ENCODE measurements around the gene JARID2.
"Not testable (repeated sequence)": the region's sequence is repeated elsewhere in the genome, so short reads cannot be mapped to it uniquely, and the experiment has no call there.

JARID2 gene

DNA sequence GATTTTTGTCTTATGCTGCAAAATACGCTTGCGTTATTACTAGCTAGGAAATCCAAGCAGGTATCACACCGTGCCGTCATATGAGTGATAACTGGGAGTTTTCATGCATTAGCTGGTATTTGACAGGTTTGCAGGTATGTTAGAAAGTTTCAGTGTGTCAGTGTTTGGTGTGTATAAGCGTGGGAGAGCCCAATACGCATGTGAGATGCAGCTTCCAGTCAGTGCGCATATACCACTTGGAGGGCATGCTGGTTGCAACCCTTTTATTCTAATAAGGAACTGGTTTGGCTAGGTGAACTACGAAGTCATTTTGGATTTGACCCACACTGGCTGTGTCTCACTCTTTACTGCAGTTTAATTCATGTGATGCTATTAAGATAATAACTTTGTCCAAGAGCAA, 35.1 kb downstream of the JARID2 start:
- Histone ChIP-seq H3K9me3 (ENCODE audit: control insufficient read depth, insufficient read depth, low read depth, low read length) (no peaks in the 10 kb centered on the region), H3K36me3 (ENCODE audit: control insufficient read depth, insufficient read depth, low read length) (peaks cover 7% of the 10 kb centered on the region; the same call in 1 of the 2 replicates), H3K27me3 (ENCODE audit: control insufficient read depth, insufficient read depth, low read length) (no peaks in the 10 kb centered on the region), H3K27ac (ENCODE audit: low read depth, low read length) (no peak overlapping the region), H3K9ac (ENCODE audit: low read length) (no peak overlapping the region), H3K4me1 (ENCODE audit: control insufficient read depth, insufficient read depth, low read length) (peaks cover 50% of the 10 kb centered on the region), H3K4me3 (ENCODE audit: low read depth, low read length) (no peak overlapping the region)

DNA sequence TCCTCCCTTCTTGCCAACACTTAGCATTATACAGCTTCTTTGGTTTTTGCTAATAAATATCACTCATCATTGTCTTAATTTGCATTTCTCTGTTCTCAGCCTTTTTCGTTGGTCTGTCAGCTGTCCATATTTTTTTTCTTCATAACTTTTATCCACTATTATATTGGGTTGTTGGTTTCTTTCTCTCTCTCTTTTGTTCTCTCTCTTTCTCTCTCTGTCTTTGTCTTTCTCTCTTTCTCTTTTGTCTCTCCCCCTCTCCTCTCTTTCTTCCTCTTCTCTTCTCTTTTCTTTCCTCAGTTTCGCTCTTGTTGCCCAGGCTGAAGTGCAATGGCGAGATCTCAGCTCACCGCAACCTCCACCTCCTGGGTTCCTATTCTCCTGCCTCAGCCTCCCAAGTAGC, 36.5 kb downstream of the JARID2 start:
- no peak overlapping the region for H3K27ac ChIP-seq (ENCODE audit: low read depth, low read length)
- H3K36me3 ChIP-seq (ENCODE audit: control insufficient read depth, insufficient read depth, low read length), result peaks cover 5% of the 10 kb centered on the region
- no peak overlapping the region for H3K9ac ChIP-seq (ENCODE audit: low read length)
- no peaks in the 10 kb centered on the region for H3K27me3 ChIP-seq (ENCODE audit: control insufficient read depth, insufficient read depth, low read length)
- peaks cover 41% of the 10 kb centered on the region for H3K4me1 ChIP-seq (ENCODE audit: control insufficient read depth, insufficient read depth, low read length)
- H3K4me3 ChIP-seq (ENCODE audit: low read depth, low read length), result no peak overlapping the region
- no peaks in the 10 kb centered on the region for H3K9me3 ChIP-seq (ENCODE audit: control insufficient read depth, insufficient read depth, low read depth, low read length)

DNA sequence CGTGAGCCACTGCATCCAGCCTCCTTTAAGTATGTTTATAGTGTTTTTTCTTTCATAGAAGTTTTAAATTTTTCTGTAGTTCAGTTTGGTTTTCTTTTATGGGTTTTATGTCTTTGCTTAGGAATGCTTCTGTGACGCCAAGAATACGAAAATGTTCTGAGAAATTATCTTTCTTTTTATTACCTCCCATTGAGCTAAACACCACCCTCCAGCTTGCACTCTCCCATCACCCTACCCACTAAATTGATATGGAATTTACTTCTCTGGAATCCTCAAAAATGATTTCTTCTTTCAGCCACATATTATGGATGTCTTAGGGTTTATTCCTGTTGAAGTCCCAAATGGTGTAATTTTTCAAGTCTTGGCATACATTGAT, 38.1 kb downstream of the JARID2 start:
- H3K27me3 ChIP-seq (ENCODE audit: control insufficient read depth, insufficient read depth, low read length), result no peaks in the 10 kb centered on the region
- H3K9me3 ChIP-seq (ENCODE audit: control insufficient read depth, insufficient read depth, low read depth, low read length), result no peaks in the 10 kb centered on the region
- H3K27ac ChIP-seq (ENCODE audit: low read depth, low read length), result no peak overlapping the region
- no peak overlapping the region for H3K9ac ChIP-seq (ENCODE audit: low read length)
- peaks cover 49% of the 10 kb centered on the region for H3K4me1 ChIP-seq (ENCODE audit: control insufficient read depth, insufficient read depth, low read length)
- no peak overlapping the region for H3K4me3 ChIP-seq (ENCODE audit: low read depth, low read length)
- H3K36me3 ChIP-seq (ENCODE audit: control insufficient read depth, insufficient read depth, low read length), result peaks cover 15% of the 10 kb centered on the region

DNA sequence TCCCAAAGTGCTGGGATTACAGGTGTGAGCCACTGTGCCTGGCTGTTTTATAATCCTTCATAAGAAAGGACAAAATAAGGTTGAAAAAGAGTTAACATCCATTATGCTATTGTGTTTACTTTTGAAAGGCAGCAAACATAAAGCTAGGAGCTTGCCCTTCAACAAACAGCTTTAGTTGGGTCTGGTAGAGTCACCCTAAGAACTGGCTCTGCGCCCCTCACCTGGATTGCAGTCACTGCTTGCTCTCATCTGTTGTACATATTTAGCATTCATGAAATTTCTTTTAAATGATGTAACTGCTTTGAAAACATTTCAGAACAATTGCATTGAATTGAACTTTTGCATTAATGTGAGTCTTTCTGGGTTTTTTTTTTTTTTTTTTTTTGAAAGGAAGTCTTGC, 38.9 kb downstream of the JARID2 start:
- H3K9ac ChIP-seq (ENCODE audit: low read length), result no peak overlapping the region
- no peak overlapping the region for H3K4me3 ChIP-seq (ENCODE audit: low read depth, low read length)
- H3K4me1 ChIP-seq (ENCODE audit: control insufficient read depth, insufficient read depth, low read length), result peaks cover 41% of the 10 kb centered on the region
- peaks cover 15% of the 10 kb centered on the region for H3K36me3 ChIP-seq (ENCODE audit: control insufficient read depth, insufficient read depth, low read length)
- H3K27me3 ChIP-seq (ENCODE audit: control insufficient read depth, insufficient read depth, low read length), result no peaks in the 10 kb centered on the region
- H3K27ac ChIP-seq (ENCODE audit: low read depth, low read length), result no peak overlapping the region
- no peaks in the 10 kb centered on the region for H3K9me3 ChIP-seq (ENCODE audit: control insufficient read depth, insufficient read depth, low read depth, low read length)

DNA sequence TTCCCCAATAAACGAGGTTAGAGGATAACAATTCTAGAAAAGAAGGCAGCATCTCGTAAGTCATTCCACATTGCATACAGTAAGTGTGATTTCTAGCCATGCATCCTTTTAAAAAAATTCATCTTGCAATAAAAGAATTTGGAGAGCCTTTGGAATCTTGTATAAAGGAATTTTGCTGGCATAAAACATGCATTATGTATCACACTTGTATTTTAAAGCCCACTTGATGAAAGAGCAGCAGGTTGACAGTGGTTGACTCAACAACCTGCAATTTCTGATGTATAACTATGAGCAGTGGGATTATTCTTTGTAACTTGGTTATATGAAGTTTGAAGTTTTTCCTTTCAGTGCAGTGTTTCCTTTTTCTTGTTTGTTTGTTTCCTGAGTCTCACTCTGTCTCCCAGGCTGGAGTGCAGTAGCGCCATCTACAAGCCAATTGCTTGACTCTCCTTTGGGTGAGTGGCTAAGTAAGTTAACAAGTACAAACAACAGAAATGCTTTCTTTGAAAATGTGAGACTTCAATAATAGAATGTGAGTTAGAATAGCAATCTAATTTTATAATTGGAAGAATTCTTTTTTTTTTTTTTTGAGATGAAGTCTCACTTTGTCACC, 39.9 kb downstream of the JARID2 start:
- H3K4me3 ChIP-seq (ENCODE audit: low read depth, low read length), result no peak overlapping the region
- H3K9ac ChIP-seq (ENCODE audit: low read length), result no peak overlapping the region
- H3K27ac ChIP-seq (ENCODE audit: low read depth, low read length), result no peak overlapping the region
- H3K27me3 ChIP-seq (ENCODE audit: control insufficient read depth, insufficient read depth, low read length), result no peaks in the 10 kb centered on the region
- peaks cover 42% of the 10 kb centered on the region for H3K4me1 ChIP-seq (ENCODE audit: control insufficient read depth, insufficient read depth, low read length)
- H3K9me3 ChIP-seq (ENCODE audit: control insufficient read depth, insufficient read depth, low read depth, low read length), result no peaks in the 10 kb centered on the region
- H3K36me3 ChIP-seq (ENCODE audit: control insufficient read depth, insufficient read depth, low read length), result peaks cover 19% of the 10 kb centered on the region

DNA sequence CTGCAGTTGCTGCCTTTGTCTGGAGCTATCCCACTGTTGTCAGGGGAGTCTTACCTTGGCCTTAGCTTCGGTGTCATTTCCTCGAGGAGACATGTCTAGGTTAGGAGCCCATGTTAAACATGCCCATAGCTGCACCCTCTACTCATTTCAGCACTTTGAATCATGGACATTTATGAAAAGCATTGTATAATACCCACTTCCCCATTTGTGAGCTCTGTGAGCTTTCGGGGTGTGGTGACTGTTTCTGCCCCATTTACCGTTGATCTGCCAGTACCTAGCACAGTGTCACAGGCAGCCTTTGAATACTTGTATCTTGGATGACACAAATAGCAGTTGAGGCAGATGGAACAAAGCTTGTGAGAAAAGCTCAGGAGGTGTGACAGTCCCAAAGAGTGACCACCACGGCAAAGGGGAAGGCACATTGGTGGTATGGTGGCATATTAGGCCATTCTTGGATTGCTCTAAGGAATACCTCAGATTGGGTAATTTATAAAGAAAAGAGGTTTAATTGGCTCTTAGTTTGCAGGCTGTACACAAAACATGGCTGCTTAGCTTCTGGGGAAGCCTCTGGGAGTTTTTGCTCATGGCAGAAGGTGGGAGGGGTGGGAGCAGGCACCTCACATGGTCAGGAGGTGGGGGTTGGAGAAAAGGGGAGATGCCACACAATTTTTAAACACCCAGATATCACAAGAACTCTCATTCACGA, 42.0 kb downstream of the JARID2 start:
- Histone ChIP-seq H3K4me1 (ENCODE audit: control insufficient read depth, insufficient read depth, low read length) (peaks cover 34% of the 10 kb centered on the region), H3K9ac (ENCODE audit: low read length) (no peak overlapping the region), H3K4me3 (ENCODE audit: low read depth, low read length) (no peak overlapping the region), H3K9me3 (ENCODE audit: control insufficient read depth, insufficient read depth, low read depth, low read length) (no peaks in the 10 kb centered on the region), H3K36me3 (ENCODE audit: control insufficient read depth, insufficient read depth, low read length) (peaks cover 21% of the 10 kb centered on the region), H3K27me3 (ENCODE audit: control insufficient read depth, insufficient read depth, low read length) (no peaks in the 10 kb centered on the region), H3K27ac (ENCODE audit: low read depth, low read length) (no peak overlapping the region)

DNA sequence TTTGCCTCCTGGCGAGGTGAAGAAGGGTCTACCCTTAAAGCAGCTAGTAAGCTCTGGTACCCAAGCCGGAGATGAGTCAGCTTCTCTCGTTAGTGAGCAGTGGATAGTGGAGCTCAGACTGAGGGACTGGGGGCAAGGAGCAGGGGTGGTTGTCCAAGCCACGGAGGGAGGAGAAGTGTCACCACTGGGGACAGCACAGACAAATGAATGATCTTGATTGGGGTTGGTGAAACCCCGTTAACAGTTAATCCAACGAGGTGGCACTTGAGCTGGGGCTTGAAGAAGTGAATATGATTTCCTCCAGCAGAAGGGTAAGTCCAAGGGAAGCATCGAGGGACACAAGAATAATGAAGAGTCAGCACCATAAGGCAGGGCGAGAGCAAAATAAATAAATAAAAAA, 43.0 kb downstream of the JARID2 start:
- Histone ChIP-seq H3K4me1 (ENCODE audit: control insufficient read depth, insufficient read depth, low read length) (peaks cover 40% of the 10 kb centered on the region), H3K27me3 (ENCODE audit: control insufficient read depth, insufficient read depth, low read length) (no peaks in the 10 kb centered on the region), H3K27ac (ENCODE audit: low read depth, low read length) (no peak overlapping the region), H3K4me3 (ENCODE audit: low read depth, low read length) (no peak overlapping the region), H3K9me3 (ENCODE audit: control insufficient read depth, insufficient read depth, low read depth, low read length) (no peaks in the 10 kb centered on the region), H3K9ac (ENCODE audit: low read length) (no peak overlapping the region), H3K36me3 (ENCODE audit: control insufficient read depth, insufficient read depth, low read length) (peaks cover 24% of the 10 kb centered on the region)

DNA sequence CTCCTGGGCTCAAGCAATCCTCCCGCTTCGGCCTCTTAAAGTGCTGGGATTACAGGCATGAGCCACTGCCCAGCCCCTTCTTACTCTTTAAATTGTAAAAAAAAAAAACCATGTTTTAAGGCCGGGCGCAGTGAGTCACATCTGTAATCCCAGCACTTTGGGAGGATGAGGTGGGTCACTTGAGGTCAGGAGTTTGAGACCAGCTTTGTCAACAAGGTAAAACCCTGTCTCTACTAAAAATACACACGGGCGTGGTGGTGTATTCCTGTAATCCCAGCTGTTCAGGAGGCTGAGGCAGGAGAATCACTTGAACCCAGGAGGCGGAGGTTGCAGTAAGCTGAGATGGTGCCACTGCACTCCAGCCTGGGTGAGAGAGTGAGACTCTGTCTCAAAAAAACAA, 43.6 kb downstream of the JARID2 start:
- H3K4me3 ChIP-seq (ENCODE audit: low read depth, low read length); H3K9ac ChIP-seq (ENCODE audit: low read length); H3K27me3 ChIP-seq (ENCODE audit: control insufficient read depth, insufficient read depth, low read length); H3K9me3 ChIP-seq (ENCODE audit: control insufficient read depth, insufficient read depth, low read depth, low read length); H3K27ac ChIP-seq (ENCODE audit: low read depth, low read length): not testable (repeated sequence)
- H3K36me3 ChIP-seq (ENCODE audit: control insufficient read depth, insufficient read depth, low read length), result peaks cover 24% of the 10 kb centered on the region
- H3K4me1 ChIP-seq (ENCODE audit: control insufficient read depth, insufficient read depth, low read length), result peaks cover 39% of the 10 kb centered on the region

DNA sequence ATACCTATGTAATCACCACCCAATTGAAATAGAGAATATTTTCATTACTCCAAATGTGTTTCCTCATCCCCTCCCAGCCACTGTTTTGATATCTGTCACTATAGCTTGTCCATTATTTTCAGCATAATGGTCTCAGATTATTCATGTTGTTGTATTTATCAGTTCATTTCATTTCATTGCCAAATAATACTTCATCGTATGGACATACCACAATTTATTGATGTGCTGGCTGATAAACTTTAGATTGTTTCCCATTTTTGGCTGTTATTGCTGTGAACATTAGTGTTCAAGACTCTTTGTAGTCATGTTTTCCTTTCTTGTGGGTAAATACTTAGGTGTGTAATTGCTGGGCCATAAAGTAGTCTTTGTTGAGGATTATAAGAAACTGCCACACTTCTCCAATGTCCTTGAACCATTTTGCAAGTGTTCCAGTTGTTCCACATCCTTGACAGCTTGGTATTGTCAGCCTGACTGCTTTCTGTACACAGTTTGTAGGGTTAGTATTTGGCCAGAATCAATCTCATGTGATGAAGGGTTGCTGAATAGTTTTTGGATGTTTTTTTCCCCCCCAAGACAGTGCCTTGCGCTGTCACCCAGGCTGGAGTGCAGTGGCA, 44.3 kb downstream of the JARID2 start:
- H3K4me3 ChIP-seq (ENCODE audit: low read depth, low read length), result no peak overlapping the region
- H3K9ac ChIP-seq (ENCODE audit: low read length), result no peak overlapping the region
- H3K4me1 ChIP-seq (ENCODE audit: control insufficient read depth, insufficient read depth, low read length), result peaks cover 39% of the 10 kb centered on the region
- no peaks in the 10 kb centered on the region for H3K27me3 ChIP-seq (ENCODE audit: control insufficient read depth, insufficient read depth, low read length)
- H3K27ac ChIP-seq (ENCODE audit: low read depth, low read length), result no peak overlapping the region
- H3K36me3 ChIP-seq (ENCODE audit: control insufficient read depth, insufficient read depth, low read length), result peaks cover 24% of the 10 kb centered on the region
- H3K9me3 ChIP-seq (ENCODE audit: control insufficient read depth, insufficient read depth, low read depth, low read length), result no peaks in the 10 kb centered on the region

DNA sequence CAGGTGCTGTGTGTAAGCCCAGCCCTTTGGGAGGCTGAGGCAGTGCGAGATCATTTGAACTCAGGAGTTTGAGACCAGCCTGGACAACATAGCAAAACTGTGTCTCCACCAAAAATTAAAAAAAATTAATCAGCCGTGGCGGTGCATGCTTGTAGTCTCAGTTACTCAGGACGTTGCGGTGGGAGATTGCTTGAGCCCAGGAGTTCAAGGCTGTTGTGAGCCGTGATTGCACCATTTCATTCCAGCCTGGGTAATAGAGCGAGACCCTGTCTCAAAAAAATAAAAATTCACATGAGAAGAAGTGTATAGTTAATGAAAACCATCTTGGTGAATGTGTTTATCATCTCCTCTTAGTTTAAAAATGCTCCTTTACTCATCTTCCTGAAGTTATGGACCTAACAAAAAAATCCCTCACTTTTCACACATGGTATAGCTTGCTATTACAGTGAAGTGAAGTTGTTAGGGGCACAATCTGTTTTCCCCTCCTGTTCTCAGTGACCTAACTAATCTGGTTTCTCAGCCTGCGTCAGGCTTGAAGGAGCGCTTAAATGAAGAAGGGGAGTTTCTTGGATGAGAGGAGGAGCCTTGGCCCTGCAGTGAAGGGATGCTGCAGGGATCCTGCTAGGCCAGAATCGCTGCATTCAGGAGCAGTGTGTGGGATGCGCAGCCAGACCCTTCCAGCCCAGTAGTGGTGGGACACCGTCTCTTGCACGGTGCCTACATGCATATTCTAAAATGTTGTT, 45.3 kb downstream of the JARID2 start:
- Histone ChIP-seq H3K27ac (ENCODE audit: low read depth, low read length) (no peak overlapping the region), H3K27me3 (ENCODE audit: control insufficient read depth, insufficient read depth, low read length) (no peaks in the 10 kb centered on the region), H3K4me3 (ENCODE audit: low read depth, low read length) (no peak overlapping the region), H3K9me3 (ENCODE audit: control insufficient read depth, insufficient read depth, low read depth, low read length) (no peaks in the 10 kb centered on the region), H3K4me1 (ENCODE audit: control insufficient read depth, insufficient read depth, low read length) (peaks cover 44% of the 10 kb centered on the region), H3K36me3 (ENCODE audit: control insufficient read depth, insufficient read depth, low read length) (peaks cover 24% of the 10 kb centered on the region), H3K9ac (ENCODE audit: low read length) (no peak overlapping the region)

Data from HUES6 (cell line).